A673 (cell line): ENCODE data around the gene MAN1A2.

Source experiments
- EZH2 ChIP-seq: fragments of 200-600 bp; sonication (generic); IDR thresholded peaks from 2 replicates; pipeline ENCODE4 v1.6.1; 2017; ENCODE audit warnings: borderline replicate concordance, low read depth, mild to moderate bottlenecking, mixed read lengths, antibody characterized with exemption, low read length; ENCODE audit not compliant: poor library complexity, severe bottlenecking
- TF ChIP-seq, protein P1 (sequence below): fragments of 300-800, 200-600 bp; sonication (generic); conservative IDR thresholded peaks from 2 replicates; pipeline ENCODE4 v1.5.1; 2017; ENCODE audit warnings: low read depth, mild to moderate bottlenecking, antibody characterized with exemption, low read length, moderate library complexity, mixed read lengths

DNA sequence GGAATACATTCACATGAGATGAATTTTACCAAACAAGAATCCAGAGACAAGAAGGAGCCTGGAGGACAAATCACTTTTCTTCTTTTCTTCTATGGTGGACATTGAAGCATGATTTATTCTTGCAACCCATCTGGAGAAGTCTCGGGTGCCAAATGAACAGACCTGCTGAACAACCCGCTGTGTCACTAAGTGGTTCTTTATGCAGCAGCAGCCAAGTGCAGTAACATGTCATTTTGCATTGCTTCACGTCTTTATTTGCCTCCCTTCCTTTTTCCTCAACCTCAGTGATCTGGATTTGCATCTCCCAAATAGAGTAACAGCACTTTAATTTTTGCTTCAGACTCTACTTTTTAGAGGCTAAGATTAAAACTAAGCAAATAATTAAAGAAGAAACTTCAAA, 188.6 kb downstream of the MAN1A2 start:
- TF ChIP-seq, protein P1, sequence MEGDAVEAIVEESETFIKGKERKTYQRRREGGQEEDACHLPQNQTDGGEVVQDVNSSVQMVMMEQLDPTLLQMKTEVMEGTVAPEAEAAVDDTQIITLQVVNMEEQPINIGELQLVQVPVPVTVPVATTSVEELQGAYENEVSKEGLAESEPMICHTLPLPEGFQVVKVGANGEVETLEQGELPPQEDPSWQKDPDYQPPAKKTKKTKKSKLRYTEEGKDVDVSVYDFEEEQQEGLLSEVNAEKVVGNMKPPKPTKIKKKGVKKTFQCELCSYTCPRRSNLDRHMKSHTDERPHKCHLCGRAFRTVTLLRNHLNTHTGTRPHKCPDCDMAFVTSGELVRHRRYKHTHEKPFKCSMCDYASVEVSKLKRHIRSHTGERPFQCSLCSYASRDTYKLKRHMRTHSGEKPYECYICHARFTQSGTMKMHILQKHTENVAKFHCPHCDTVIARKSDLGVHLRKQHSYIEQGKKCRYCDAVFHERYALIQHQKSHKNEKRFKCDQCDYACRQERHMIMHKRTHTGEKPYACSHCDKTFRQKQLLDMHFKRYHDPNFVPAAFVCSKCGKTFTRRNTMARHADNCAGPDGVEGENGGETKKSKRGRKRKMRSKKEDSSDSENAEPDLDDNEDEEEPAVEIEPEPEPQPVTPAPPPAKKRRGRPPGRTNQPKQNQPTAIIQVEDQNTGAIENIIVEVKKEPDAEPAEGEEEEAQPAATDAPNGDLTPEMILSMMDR, result no peak
- no peak for TF ChIP-seq EZH2
